Fibroblast of skin of left quadriceps (primary cell): ENCODE data around the gene RGS6.
"Not testable (repeated sequence)": the region's sequence is repeated elsewhere in the genome, so short reads cannot be mapped to it uniquely, and the experiment has no call there.

Experiments used
- DNase-seq, 2 experiments: peaks; one replicate each; pipeline ENCODE4 v3.0.0-alpha.2; 2013; ENCODE audit warnings: low read depth in 2 of 2

RGS6 gene

GRCh38 chr14:71932229-71932981 is at the start of gene RGS6:
Gene RGS6, plus strand, starts transcription at chr14:71932429.
- DNase-seq = no peak

- no peak for DNase-seq
These were observed 49.1 kb upstream of the RGS6 start for GRCh38 chr14:71883094-71883493.

- DNase-seq = no peak
These were observed 46.9 kb upstream of the RGS6 start for GRCh38 chr14:71885301-71885700.

- DNase-seq = not testable (repeated sequence)
These were observed 44.4 kb upstream of the RGS6 start for GRCh38 chr14:71887802-71888201.

GRCh38 chr14:71890541-71890940 is 41.7 kb upstream of the RGS6 start:
- DNase-seq = no peak

GRCh38 chr14:71891185-71891584 is 41.0 kb upstream of the RGS6 start:
- no peak for DNase-seq

- DNase-seq = no peak
These were observed 40.3 kb upstream of the RGS6 start for GRCh38 chr14:71891970-71892369.

GRCh38 chr14:71905031-71905430 is 27.2 kb upstream of the RGS6 start:
- DNase-seq = no peak

GRCh38 chr14:71905860-71906259 is 26.4 kb upstream of the RGS6 start:
- DNase-seq = no peak

GRCh38 chr14:71907793-71908515 is 24.3 kb upstream of the RGS6 start:
- no peak for DNase-seq

- DNase-seq = no peak
These were observed 20.6 kb upstream of the RGS6 start for GRCh38 chr14:71911669-71912068.

GRCh38 chr14:71913342-71913741 is 18.9 kb upstream of the RGS6 start:
- no peak for DNase-seq

GRCh38 chr14:71918955-71919354 is 13.3 kb upstream of the RGS6 start:
- no peak for DNase-seq

- DNase-seq = no peak
These were observed 8.7 kb upstream of the RGS6 start for GRCh38 chr14:71923513-71923912.

GRCh38 chr14:71931492-71932228 is 569 bp upstream of the RGS6 start:
- no peak for DNase-seq

GRCh38 chr14:71933001-71933587 is 865 bp downstream of the RGS6 start:
- no peak for DNase-seq

- DNase-seq = not testable (repeated sequence)
These were observed 6.0 kb downstream of the RGS6 start for GRCh38 chr14:71938273-71938672.

- DNase-seq = not testable (repeated sequence)
These were observed 7.1 kb downstream of the RGS6 start for GRCh38 chr14:71939344-71939743.

GRCh38 chr14:71940500-71940899 is 8.3 kb downstream of the RGS6 start:
- DNase-seq = not testable (repeated sequence)

GRCh38 chr14:71941616-71942015 is 9.4 kb downstream of the RGS6 start:
- DNase-seq = not testable (repeated sequence)

- DNase-seq = no peak
These were observed 10.9 kb downstream of the RGS6 start for GRCh38 chr14:71942904-71943694.
